ENCODE measurements around the gene HGFAC. TPM values are rescaled to one million over a fixed set of nuclear protein-coding genes. Genes with fewer than 3 reads are reported as not detected.
"Not testable (repeated sequence)": the region's sequence is repeated elsewhere in the genome, so short reads cannot be mapped to it uniquely, and the experiment has no call there.

HGFAC gene
- total RNA-seq, 4 donors from 2014 or later: not detected

GRCh38 chr4:3451956-3452355 is 10.2 kb downstream of the HGFAC start:
- Histone ChIP-seq H3K4me3 (no peak overlapping the region), H3K27ac (no peak overlapping the region), H3K36me3 (no peaks in the 10 kb centered on the region)

GRCh38 chr4:3452376-3452775 is 10.6 kb downstream of the HGFAC start:
- Histone ChIP-seq H3K4me1 (peaks cover 9% of the 10 kb centered on the region), H3K4me3 (no peak overlapping the region), H3K36me3 (no peaks in the 10 kb centered on the region), H3K27me3 (no peaks in the 10 kb centered on the region), H3K27ac (no peak overlapping the region), H3K9me3 (no peaks in the 10 kb centered on the region)
- WGBS: 87% methylated on average over 7 of the region's 7 CpGs
- no peak for DNase-seq (ENCODE audit: low spot score in 2 of 2)
- no peak for TF ChIP-seq POLR2A (IDR thresholded peaks at IDR 0.05)
- TF ChIP-seq EP300 (IDR thresholded peaks at IDR 0.05): no peak
- TF ChIP-seq CTCF (IDR thresholded peaks at IDR 0.05): no peak
- TF ChIP-seq POLR2AphosphoS5 (IDR thresholded peaks at IDR 0.05): no peak

More at GRCh38 chr4:3451956-3452355, 10.2 kb downstream of the HGFAC start:
- TF ChIP-seq POLR2A (IDR thresholded peaks at IDR 0.05) (no peak), POLR2AphosphoS5 (IDR thresholded peaks at IDR 0.05) (no peak)
- WGBS: 37% methylated on average over 3 of the region's 3 CpGs
- Histone ChIP-seq H3K27me3 (no peaks in the 10 kb centered on the region), H3K9me3 (no peaks in the 10 kb centered on the region), H3K4me1 (peaks cover 9% of the 10 kb centered on the region)
- DNase-seq (ENCODE audit: low spot score in 2 of 2): no peak

GRCh38 chr4:3455596-3455995 is 13.8 kb downstream of the HGFAC start:
- not testable (repeated sequence) for H3K36me3 ChIP-seq; H3K9me3 ChIP-seq; H3K4me3 ChIP-seq; H3K27me3 ChIP-seq; H3K4me1 ChIP-seq; H3K27ac ChIP-seq; DNase-seq (ENCODE audit: low spot score in 2 of 2)
- 91% methylated on average over 3 of the region's 3 CpGs for WGBS

- 74% methylated on average over 6 of the region's 6 CpGs for WGBS
- H3K36me3 ChIP-seq: no peaks in the 10 kb centered on the region
- H3K4me1 ChIP-seq: peaks cover 20% of the 10 kb centered on the region
- H3K27ac ChIP-seq: no peak overlapping the region
- no peak for DNase-seq (ENCODE audit: low spot score in 2 of 2)
- no peak overlapping the region for H3K4me3 ChIP-seq
- TF ChIP-seq EP300 (IDR thresholded peaks at IDR 0.05): no peak
- TF ChIP-seq POLR2A (IDR thresholded peaks at IDR 0.05): no peak
- no peak for TF ChIP-seq CTCF (IDR thresholded peaks at IDR 0.05)
- TF ChIP-seq POLR2AphosphoS5 (IDR thresholded peaks at IDR 0.05): no peak
- H3K27me3 ChIP-seq: peaks cover 19% of the 10 kb centered on the region
- no peaks in the 10 kb centered on the region for H3K9me3 ChIP-seq
Measured at GRCh38 chr4:3458371-3458770, 16.6 kb downstream of the HGFAC start.

GRCh38 chr4:3459156-3459555 is 17.4 kb downstream of the HGFAC start:
- DNase-seq (ENCODE audit: low spot score in 2 of 2); H3K4me3 ChIP-seq; H3K27ac ChIP-seq; H3K9me3 ChIP-seq; H3K36me3 ChIP-seq: not testable (repeated sequence)
- H3K27me3 ChIP-seq: peaks cover 27% of the 10 kb centered on the region
- peaks cover 25% of the 10 kb centered on the region for H3K4me1 ChIP-seq
- 96% methylated on average over 3 of the region's 5 CpGs for WGBS

GRCh38 chr4:3460926-3461325 is 19.2 kb downstream of the HGFAC start:
- Histone ChIP-seq H3K36me3 (no peaks in the 10 kb centered on the region), H3K4me1 (peaks cover 25% of the 10 kb centered on the region), H3K27me3 (peaks cover 42% of the 10 kb centered on the region), H3K9me3 (no peaks in the 10 kb centered on the region), H3K27ac (no peak overlapping the region), H3K4me3 (no peak overlapping the region)
- no peak for DNase-seq (ENCODE audit: low spot score in 2 of 2)
- no peak for TF ChIP-seq POLR2A (IDR thresholded peaks at IDR 0.05)
- no peak for TF ChIP-seq EP300 (IDR thresholded peaks at IDR 0.05)
- no peak for TF ChIP-seq POLR2AphosphoS5 (IDR thresholded peaks at IDR 0.05)
- TF ChIP-seq CTCF (IDR thresholded peaks at IDR 0.05): no peak
- 75% methylated on average over 3 of the region's 5 CpGs for WGBS

- Histone ChIP-seq H3K9me3 (no peaks in the 10 kb centered on the region), H3K4me3 (no peak overlapping the region), H3K36me3 (no peaks in the 10 kb centered on the region), H3K27ac (no peak overlapping the region), H3K4me1 (peaks cover 25% of the 10 kb centered on the region), H3K27me3 (peaks cover 50% of the 10 kb centered on the region)
- TF ChIP-seq POLR2A (IDR thresholded peaks at IDR 0.05) (no peak), POLR2AphosphoS5 (IDR thresholded peaks at IDR 0.05) (no peak), EP300 (IDR thresholded peaks at IDR 0.05) (no peak), CTCF (IDR thresholded peaks at IDR 0.05) (no peak)
- DNase-seq (ENCODE audit: low spot score in 2 of 2): no peak
- WGBS: 57% methylated on average over 12 of the region's 25 CpGs
Measured at GRCh38 chr4:3461515-3462291, 19.9 kb downstream of the HGFAC start.

Data from suprapubic skin (tissue), 4 donors.